Stimulated activated CD4-positive, alpha-beta T cell treated with anti-CD3 and anti-CD28 coated beads, Interleukin-15, amount 100 ng/mL, for 48 hours (primary cell): ENCODE data around the gene EPS15.
"Not testable (repeated sequence)": the region's sequence is repeated elsewhere in the genome, so short reads cannot be mapped to it uniquely, and the experiment has no call there.

Experiments used
- DNase-seq, 2 donors: peaks; one replicate each; pipeline ENCODE4 v3.0.0-alpha.2; 2020; ENCODE audit warnings: low read depth in 2 of 2

The EPS15 gene

DNA sequence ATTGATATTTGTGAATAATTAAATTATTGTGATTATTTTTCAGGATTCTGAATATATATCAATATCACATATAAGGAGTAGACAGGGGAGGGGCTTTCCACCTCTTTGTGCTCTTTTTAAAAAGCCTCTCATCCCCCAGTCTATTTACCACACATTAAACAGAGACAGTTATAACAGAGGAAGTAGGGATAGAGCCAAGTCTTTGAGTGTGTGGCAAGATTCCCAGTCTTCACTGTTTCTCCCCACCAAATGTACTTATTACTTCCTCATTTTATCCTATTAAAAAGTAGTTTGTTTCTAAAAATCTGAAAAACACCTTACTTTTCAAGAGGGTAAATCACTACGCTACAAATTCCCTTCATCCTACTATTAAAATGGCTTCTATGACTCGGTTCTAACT lies 46.7 kb downstream of the EPS15 start:
- DNase-seq = no peak

DNA sequence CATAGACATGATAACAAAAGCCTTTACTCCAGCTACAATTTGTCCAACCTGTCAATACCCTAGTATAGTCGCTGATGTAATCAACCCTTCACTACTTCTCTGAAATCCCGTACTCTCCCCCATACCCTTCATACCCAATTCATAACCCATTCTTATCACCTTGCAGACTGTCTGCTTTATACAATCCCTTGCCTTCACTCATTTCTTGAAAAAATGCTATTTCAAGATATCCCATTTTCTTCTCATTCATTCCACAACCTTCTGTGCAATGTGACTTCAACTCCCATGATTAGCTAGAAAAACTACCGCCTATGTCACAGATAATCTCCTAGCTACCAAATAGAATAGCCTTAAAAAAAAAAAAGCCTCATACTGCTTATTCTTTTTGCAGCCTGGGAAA lies 49.5 kb downstream of the EPS15 start:
- DNase-seq = no peak

DNA sequence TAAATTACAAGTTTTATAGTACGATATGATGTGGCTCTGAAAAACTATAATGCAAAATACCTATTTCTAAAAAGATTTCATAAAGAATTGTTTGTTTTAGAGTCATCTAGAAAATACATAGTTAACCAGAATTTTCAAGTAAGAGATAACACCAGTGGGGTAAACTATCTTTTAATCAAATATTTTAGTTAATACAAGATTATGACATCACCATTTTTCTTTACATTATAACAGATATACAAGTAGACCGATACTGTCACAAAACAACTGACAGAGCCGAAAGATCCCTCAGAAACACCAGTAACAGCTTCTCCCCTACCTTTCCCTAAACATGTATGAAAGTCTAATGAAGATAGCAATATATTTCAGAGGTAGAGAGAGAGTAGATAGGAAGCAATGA lies 54.2 kb downstream of the EPS15 start:
- DNase-seq = no peak

DNA sequence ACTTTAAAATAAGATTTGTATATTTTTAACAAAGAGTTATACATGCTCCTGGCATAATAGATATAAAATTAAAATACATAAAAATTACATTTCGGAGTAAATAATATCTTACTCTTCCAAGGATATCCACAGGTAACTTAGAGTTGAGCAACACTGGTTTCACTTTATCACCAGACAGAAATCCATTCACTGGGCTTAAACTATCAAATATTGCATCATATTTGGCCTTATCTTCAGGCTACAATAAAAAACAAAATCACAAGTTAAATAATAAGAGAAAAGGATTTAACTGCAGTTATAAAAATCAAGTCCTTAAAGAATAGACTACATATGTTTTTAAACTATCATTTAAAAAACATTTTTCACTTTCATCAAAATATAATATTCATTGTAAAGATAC lies 55.5 kb downstream of the EPS15 start:
- DNase-seq = no peak

DNA sequence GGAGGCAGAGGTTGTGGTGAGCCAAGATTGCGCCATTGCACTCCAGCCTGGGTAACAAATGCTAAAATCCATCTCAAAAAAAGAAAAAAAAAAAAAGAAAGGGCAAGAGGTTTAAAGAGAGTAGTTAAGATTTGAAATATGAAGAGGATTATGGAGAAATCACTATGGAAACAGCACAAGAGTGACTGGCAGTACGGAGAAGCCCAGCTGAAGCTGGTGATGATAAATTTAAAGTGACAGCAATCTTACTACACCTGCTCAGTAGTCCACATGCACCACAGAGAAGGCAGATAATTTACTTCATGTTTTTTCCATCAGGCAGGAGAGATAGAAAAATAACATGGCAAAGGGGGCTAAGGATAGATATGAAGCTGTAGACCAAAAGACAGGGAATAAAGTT lies 56.8 kb downstream of the EPS15 start:
- not testable (repeated sequence) for DNase-seq

DNA sequence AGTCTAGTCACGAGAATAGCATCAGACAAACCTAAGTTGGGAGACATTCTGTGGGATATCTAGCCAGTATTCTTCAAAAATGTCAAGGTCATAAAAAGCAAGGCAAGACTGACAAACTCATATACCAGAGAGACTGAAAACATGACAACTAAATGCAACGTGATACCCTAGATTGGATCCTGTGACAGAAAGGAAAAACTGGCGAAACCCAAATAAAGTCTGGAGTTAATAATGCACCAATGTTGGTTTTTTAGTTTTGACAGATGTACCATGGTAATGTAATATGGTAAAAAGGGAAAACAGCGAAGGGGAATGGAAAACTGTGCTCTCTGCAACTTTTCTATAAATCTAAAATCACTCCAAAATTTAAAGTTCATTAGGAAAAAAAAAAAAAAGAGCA lies 64.5 kb downstream of the EPS15 start:
- no peak for DNase-seq

DNA sequence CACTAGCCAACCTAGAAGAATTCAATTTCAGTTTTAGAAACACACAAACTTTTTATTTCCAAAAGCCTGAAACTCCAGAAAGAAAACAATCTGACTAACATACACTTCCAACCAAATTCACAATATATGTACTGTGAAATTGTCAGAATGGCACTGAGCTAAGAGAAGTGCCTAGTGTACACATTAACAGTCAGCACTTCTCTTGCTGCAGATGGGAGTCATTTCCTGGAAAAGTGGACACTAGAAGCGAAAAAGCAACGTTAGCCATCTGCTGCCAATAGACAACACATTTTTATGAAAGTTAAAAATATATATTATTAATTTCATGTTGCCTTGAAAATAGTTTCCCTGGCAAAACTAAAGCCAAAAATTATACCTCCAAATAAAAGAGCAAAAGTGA lies 66.1 kb downstream of the EPS15 start:
- no peak for DNase-seq

DNA sequence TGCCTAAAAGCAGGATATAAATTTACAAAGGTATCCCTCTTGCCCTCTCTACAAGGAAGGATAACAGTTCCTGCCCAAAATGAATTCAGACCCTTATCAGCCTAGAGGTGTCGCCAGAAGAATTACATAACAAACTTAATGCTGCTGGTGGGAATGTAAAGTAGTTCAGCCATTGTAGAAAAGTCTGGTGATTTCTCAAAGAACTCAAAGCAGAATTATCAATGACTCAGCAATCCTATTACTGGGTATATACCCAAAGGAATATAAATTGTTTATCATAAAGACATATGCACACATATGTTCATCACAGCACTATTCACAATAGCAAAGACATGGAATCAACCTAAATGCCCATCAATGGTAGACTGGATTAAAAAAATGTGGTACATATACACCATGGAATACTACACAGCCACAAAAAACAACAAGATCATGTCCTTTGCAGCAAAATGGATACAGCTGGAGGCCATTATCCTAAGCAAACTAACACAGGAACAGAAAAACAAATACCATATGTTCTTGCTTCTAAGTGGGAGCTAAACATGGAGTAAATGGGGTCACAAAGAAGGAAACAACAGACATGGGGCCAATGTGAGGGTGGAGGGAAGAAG lies 70.1 kb downstream of the EPS15 start:
- DNase-seq = not testable (repeated sequence)

DNA sequence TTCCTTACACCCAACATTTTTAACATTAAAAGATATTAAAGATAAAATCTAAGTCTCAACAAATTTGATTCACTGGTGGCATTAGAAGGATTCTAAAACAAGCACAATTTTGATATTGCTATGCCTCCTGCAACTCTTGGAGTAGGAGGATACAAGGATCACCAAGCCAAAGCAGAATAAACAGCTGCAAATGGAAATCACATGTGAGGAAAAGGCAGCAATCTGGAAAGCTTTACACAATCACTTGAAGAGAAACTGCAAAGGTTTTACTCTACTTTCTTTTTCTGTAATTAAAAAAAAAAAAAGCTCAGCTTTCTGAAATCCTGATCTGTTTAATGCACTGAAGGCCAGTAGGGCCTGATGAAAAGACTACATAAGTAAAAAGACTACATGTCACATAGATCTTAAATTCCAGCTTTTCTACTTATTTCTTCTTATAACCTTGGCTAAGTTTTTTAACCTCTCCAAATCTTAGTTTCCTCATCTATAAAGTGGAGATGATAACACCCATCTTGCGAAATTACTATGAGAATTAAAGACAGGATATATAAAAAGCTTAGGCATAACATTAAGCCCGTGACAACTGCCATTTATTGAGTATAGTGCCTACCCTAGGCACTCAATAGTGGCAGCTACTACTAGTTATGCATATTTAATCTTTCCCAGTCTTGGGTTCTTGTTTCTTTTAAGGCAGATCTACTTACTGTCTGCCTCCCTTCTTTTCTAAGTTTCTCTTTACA lies 73.5 kb downstream of the EPS15 start:
- no peak for DNase-seq

DNA sequence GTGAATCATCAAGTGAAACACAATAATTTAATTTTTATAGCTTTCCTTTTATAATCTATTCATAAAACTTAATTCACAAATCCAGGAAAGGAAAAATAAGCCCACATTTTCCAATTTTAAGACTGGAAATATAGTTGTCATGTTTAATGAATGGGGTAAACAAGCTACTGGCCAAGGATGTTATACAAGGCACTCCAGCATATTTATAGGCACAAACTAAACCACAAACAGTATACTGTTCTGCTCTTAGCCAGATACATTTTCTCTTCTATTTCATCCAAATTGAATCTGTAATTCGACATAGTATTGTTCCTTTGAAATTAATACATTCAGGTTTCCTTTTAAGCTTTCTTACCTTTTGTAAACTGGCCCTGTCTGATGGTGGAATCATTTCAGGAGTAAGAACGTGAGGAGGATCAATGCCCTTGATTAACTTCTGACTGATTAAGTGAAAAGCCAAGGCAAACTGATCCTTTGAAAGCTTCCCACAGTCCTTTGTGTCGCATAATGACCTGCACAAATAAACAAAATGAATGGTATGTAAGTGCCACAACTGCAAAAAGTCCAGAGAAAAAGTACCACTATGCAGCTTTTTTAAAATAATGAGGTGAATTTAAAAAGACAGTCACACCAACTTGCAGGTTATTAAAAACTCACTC lies 74.4 kb downstream of the EPS15 start:
- DNase-seq = no peak

DNA sequence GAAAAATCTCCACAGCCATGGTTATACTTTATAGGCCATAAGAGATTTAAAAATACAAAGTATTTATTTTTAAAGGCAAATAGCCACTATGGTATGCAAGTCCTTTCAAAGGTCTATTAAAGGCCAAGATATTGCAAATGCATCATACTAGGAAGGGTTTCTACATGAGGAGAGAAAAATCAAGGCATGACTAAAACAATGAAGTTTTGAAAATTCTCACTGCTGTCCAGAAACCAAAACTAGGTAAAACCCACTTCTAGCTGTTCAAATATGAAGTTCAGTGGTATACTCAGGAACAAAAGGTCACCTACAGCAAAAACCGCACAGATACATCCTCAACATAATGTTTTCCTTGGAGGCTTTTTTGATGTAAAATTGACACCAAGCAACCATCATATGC lies 75.0 kb downstream of the EPS15 start:
- no peak for DNase-seq

DNA sequence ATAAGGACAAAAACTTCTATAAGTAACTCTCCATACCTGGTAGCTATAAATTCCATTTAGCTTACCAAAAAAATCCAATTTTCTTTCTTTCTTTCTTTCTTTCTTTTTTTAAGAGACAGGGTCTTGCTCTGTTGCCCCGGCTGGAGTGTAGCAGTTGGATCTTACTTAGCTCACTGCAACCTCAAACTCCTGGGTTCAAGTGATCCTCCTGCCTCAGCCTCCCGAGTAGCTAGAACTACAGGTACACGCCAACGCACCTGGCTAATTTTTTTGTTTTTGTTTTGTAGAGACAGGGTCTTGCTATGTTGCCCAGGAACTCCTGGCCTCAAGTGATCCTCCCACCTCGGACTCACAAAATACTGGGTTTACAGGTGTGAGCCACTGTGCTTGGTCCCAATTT lies 75.5 kb downstream of the EPS15 start:
- no peak for DNase-seq

DNA sequence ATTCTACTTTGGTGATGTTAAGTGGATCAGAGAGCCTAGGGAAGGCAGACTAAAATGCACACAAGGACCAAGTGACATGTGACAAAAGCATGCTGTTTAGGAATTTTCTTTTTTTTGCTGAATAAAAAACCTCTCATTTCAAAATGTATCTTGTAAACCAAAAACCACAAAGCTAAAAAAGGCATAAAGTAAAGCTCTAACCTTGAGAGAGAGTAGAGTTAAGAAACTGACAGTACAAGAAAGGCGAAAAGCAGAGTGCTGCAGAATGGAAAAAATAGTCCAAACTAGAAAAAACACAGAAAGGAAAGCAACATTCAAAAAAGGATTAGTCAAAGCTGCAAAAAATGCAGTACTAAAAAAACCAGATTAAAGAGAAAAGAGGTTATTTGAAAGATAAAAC lies 76.5 kb downstream of the EPS15 start:
- DNase-seq = no peak

DNA sequence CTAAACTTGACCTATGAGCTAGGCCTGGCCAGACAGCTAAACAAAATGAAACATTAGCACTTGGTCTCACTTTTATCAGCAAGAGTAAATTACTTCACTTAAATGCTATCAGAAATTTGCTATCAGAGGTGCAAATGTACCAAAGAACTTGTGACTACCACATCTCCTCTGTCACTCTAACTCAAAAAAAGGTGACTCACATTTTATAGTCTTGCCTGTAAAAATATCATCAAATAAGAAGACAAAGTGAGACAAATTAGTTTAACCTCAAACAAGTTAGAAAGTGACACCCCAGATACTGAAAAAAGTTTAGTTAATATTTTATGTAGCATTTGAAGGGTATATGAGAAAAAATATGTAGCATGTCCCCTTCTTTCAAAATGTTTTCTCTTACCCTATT lies 76.9 kb downstream of the EPS15 start:
- no peak for DNase-seq

DNA sequence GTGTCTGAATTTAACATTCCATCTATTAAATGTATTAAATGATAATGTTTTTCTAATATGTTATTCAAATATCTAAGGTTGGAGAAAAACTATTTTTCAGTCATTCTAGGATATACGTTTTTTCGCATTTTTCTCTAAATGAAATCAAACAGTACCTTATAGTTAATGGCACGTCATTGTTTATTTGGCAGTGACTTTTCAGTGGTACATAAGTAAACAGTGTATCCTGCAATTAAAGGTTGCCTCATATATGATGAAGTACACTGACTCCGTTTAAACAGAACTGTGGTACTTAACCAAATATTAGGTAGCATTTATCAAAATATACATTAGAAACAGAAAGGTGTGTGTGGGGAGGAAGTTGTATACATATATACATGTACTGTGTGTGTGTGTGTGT lies 79.2 kb downstream of the EPS15 start:
- no peak for DNase-seq

DNA sequence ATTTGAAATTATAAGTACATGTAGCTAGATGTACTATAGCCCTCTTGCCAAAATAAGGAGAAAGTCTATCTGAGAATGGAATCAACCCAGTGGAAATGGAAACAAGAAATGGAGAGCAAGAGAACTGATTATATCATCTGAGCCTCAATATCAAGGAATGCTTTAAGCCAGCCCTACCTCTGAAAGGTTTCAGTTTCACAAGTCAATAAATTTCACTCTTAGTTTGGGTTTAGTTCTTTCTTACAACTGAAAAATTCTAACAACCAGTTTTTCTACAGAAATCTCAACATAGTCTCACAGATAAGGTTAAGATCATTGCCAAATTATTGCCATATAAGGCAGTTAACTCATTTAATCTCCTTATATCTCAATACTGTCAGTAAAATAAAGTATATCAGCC lies 80.0 kb downstream of the EPS15 start:
- DNase-seq = no peak

DNA sequence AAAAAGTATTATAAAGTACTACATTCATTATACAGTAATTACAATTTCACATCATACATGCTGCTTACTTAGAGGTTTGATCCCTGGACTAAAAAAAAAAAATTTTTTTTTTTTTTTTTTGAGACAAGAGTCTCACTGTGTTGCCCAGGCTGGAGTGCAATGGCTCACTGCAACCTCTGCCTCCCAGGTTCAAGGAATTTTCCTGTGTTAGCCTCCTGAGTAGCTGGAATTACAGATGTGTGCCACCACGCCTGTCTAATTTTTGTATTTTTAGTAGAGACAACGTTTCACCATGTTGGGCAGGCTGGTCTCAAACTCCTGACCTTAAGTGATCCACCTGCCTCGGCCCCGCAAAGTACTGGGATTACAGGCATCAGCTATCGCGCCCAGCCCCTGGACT lies 81.7 kb downstream of the EPS15 start:
- not testable (repeated sequence) for DNase-seq

DNA sequence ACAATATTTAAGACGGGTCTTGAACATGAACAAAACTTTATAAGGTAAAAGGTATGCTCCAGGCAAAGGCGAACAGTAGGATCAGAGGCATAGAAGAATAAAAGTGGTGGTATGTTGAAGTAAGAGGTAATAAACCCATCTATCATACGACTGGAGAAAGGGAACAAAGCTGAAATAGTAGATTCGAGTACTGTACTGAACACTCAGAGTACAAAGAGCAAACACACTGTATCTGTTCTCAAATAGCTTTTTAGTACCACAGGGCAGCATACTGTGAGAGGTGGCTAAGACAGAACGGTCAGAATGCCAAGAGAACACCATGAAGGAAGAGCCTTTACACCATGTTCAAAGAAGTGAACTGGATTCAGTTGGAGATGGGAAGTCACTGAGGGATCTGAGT lies 83.2 kb downstream of the EPS15 start:
- DNase-seq = no peak

DNA sequence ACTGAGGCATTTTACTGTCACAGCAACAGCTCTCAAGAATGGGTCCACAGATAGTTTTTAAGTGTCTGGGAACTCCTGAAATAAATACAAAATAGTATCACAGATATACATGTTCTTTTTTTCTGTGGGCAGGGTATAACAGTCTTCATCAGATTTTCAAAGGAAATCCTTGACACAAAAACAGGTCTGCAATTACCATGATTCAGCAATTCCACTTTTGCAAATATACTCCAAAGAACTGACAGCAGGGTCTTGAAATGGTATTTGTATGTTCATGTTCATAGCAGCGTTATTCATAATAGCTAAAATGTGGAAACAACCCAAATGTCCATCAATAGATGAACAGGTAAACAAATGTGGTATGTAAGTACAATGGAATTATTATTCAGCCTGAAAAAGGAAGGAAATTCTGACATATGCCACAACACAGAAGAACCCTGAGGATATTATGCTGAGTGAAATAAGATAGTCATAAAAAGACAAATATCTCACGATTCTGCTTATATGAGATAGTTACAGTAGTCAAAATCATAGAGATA lies 85.0 kb downstream of the EPS15 start:
- DNase-seq = no peak

DNA sequence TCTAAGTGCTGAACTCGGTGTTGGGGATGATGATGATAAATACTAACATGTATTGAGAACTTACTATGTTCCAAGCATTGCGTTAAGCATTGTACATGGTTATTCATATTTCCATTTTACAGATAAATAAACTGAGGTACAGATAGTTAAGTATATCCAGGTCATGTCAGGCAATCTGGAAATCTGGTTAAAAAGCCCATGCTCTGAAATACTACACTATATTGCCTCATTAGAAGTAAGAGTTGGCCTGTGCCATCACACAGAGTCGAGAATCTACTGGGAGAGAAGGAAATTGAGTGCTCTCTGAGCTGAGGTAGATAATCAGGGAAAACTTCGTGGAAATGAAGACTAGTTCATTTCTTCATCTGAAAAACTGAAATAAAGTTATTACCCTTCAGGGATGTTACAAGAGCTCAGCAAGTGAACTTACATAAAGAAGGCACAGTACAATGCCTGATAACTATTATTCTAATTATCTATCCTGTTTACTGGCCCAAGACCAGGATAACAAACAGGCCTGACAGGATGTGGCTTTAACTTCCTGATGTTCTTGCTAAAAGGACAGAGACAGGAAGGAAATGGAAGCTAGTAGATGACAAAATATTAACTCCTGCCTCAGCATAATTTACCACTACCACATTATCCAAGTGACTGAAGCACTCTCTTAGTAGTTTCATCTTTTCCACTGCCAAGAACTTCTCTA lies 85.6 kb downstream of the EPS15 start:
- no peak for DNase-seq

DNA sequence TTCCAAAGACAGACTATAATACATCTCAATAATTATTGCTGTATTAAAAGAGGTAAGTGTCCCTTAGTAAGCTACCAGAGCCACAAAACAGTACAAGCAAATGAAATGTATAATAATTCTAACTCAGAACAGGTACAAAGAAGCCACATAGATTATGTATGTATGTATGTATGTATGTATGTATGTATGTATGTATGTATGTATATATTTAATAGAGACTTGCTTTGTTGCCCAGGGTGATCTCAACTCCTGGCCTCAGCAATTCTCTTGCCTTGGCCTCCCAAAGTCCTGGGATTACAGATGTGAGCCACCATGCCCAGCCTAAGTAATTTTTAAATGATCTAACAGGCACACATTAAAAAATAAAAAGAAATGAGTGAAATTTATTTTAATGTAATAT lies 86.9 kb downstream of the EPS15 start:
- DNase-seq = no peak

DNA sequence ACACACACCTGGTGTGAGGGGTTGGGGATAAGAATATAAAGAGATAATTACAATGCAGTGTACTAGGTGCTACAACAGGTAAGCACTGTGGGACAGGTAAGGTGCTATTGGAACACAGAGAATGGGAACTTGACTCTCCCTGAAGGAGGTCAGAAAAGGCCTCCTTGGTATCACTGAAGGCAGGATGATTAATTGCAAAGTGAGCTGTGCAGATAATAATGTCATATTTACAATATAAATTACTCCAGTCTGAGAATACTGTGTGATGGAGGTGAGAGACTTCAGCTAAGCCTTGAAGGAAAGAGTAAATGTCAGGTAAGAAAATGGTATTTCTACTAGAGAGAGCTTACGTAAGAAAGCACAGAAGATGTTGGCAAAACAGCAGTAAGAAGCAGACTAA lies 91.6 kb downstream of the EPS15 start:
- DNase-seq = no peak
